Stimulated activated CD8-positive, alpha-beta memory T cell treated with anti-CD3 and anti-CD28 coated beads, Interleukin-15, amount 100 ng/mL, for 48 hours (primary cell): ENCODE data around the gene PRKAR1B.
"Not testable (repeated sequence)": the region's sequence is repeated elsewhere in the genome, so short reads cannot be mapped to it uniquely, and the experiment has no call there.

Experiments
- DNase-seq, 2 donors: peaks; one replicate each; pipeline ENCODE4 v3.0.0-alpha.2; 2020; ENCODE audit warnings: low read depth in 2 of 2

Gene PRKAR1B

DNA sequence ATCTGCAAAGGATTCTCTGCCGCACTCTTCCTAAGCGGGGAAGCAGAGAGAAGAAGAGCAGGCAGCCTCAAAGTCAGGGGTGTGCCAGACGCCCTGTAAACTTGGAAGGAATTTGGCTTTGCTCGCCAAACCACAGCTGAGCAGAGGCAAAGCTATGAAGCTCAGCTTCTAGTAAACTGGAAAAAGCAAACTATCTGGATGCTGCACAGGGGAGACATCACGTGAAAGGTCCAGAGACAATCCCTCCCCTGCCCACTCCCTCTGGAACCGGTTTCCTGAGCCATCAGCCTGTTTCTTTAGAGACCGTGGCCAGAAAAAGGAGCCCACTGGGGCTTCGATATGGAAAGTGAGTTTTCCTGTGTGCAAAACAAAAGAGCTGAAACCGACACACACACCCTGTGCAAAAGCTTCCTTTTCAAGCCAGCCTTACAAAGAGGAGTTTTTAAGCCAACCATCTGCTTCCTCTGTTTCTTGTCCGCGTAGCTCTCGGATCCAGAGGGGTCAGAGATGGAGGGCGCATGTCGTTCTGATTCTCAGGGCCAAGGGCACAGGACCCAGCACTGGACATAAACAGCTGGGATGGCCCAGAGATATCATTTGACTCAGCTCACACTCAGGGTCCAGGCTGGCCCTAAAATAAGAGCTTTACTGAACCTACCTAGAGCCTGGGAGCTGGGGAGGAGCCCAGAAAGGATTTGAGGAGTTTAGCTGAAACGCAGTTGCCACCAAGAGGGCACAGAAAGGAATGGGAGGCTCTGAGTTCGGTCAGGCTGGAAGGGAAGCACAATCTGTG lies 58.7 kb downstream of the PRKAR1B start:
- DNase-seq, result no peak

GRCh38 chr7:666454-667292 lies 60.4 kb downstream of the PRKAR1B start:
- no peak for DNase-seq

GRCh38 chr7:665736-666453 lies 61.2 kb downstream of the PRKAR1B start:
- no peak for DNase-seq

DNA sequence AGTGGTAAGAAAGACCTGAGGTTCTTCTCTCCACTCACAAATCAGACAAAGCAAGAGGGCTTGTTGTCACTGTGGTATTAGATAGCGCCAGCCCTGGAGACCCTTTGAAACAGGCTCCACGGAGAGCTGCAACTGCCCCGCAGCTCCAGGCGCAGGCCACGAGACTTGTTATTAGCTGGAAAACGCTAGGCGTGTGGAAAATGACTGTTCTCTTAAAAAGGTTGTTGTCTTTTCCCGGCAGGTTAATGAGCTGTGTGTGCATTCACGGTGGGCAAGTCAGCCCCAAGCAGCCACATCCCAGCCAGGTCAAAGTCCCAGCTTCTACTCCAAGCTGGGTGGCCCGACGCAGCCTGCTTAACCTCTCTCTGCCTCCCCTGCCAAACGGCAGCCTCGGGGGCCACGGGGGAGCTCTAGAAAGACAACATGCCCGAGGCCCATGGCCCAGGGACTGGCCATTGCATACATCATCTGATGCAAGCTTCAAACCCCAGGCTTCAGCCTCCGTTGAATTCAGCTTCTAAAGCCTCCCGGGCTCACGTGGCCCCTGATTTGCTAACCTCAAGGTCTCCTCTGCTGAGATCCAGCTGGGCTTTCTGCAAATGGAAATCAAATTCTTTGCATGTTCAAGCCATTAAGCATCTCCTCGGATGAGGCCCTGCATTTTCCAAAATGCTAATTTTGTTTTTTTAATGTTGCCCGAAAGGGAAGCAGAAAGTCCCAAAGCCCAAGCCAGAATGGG lies 61.9 kb downstream of the PRKAR1B start:
- DNase-seq, result no peak

GRCh38 chr7:664402-664775 lies 62.7 kb downstream of the PRKAR1B start:
- no peak for DNase-seq

- DNase-seq, result no peak
Observed at GRCh38 chr7:662576-662975, 64.5 kb downstream of the PRKAR1B start.

GRCh38 chr7:659996-660395 lies 67.1 kb downstream of the PRKAR1B start:
- no peak for DNase-seq

DNA sequence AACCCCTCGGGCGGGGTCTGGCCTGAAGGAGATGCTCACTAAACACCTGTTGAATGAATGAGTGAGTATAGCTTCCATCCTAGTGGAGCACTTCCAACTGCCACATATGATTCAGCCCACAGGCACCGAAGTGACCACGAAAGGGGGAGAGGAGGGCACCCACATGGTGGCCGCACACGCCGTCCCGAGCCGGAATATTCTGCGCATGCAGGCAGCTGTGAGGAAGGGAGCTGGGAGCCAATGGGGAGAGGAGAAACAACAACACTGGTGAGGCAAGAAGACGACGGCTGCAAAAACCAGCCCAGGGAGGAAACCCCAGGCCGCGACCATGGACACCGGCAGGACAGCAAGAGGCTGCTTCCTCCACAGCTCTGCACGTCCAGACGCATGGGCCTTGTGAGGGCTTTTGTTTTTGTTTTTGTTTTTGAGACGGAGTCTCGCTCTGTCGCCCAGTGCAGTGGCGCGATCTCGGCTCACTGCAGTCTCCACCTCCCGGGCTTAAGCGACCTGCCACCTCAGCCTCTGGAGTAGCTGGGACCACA lies 67.7 kb downstream of the PRKAR1B start:
- no peak for DNase-seq

DNA sequence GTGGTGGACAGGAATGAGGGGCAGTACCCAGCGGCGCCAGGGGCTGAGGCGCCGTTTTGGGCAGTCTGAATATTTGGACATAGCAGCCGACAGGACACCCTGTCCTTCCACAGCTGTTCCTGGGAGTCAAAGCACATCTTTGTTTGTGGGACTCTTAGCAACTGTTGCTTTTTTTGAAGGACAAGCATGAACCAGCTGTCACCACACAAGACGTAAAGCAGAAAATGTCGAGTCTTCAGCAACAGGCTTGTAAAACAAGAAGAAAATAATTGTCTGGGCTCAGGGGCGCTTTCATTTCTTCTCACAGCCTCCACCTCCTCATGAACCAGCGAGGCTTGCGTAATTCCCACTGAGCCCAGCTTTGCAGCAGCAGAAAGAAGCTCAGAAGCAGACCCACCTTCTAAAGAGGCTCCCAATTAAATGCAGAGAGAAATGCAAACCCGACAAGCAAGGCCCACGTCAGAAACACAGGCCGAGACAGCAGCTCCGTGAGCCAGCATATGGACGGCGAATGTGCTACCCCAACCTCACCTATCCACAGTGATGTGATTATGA lies 69.4 kb downstream of the PRKAR1B start:
- DNase-seq, result no peak

DNA sequence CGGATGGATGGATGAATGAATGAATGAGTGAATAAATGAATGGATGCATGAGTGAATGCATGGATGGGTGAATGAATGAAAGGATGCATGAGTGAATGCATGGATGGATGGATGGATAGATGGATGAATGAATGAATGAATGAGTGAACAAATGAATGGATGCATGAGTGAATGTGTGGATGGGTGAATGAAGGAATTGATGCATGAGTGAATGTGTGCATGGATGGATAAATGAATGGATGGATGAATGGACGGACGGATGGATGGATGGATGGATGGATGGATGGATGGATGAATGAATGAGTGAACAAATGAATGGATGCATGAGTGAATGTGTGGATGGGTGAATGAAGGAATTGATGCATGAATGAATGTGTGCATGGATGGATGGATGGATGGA lies 70.1 kb downstream of the PRKAR1B start:
- not testable (repeated sequence) for DNase-seq

GRCh38 chr7:655758-656157 lies 71.3 kb downstream of the PRKAR1B start:
- no peak for DNase-seq

GRCh38 chr7:653829-654764 lies 73.0 kb downstream of the PRKAR1B start:
- DNase-seq, result no peak

DNA sequence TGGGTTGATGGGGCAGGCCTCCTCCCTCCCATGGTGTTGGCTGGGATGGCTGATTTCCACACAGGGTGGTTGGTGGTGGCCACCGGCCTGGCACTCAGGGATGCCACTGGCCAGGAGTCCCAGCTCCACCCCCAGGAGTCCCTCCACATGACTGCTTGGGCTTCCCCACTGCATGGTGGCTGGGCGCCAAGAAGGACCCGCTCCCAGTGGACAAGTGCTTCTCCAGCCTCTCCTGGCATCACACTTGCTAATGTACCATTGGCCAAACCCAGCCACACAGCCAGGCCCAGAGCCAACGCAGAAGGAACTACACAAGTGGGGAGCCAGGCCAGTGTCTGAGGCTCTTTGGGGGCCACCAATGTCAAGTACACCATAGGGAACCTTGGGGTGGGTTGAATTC lies 74.2 kb downstream of the PRKAR1B start:
- no peak for DNase-seq

DNA sequence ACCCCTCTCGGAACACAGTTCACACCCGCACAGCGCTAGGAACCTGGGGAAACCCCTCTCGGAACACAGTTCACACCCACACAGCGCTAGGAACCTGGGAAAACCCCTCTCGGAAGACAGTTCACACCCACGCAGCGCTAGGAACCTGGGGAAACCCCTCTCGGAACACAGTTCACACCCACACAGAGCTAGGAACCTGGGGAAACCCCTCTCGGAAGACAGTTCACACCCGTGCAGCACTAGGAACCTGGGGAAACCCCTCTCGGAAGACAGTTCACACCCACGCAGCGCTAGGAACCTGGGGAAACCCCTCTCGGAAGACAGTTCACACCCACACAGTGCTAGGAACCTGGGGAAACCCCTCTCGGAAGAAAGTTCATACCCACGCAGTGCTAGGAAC lies 74.9 kb downstream of the PRKAR1B start:
- not testable (repeated sequence) for DNase-seq

DNA sequence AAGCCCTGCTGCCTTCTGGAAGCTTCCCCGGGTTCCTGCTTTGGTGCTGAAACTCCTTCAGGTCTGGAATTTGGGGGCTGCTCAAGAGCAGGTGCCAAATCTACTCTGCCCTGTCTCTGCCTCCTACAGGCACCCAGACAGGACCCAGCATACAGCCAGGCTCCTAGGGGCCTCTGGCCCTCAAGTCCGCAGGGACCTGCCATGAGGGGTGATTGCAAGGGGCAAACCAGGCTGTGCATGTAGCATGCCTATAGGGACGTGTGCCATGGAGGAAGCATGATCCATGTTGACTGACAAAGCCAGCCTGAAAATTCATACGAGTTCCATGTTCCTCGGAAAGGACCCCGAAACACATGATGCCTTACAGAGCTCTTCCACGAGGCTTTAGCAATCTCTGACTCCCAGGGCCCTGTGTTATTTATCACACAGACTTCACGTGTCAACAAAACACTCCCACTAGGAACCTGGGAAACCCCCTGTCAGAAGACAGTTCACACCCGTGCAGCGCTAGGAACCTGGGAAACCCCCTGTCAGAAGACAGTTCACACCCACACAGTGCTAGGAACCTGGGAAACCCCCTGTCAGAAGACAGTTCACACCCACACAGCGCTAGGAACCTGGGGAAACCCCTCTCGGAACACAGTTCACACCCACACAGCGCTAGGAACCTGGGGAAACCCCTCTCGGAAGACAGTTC lies 75.9 kb downstream of the PRKAR1B start:
- DNase-seq, result no peak

- DNase-seq, result no peak
Observed at GRCh38 chr7:650339-651031, 76.6 kb downstream of the PRKAR1B start.

GRCh38 chr7:646951-647350 lies 80.1 kb downstream of the PRKAR1B start:
- no peak for DNase-seq

DNA sequence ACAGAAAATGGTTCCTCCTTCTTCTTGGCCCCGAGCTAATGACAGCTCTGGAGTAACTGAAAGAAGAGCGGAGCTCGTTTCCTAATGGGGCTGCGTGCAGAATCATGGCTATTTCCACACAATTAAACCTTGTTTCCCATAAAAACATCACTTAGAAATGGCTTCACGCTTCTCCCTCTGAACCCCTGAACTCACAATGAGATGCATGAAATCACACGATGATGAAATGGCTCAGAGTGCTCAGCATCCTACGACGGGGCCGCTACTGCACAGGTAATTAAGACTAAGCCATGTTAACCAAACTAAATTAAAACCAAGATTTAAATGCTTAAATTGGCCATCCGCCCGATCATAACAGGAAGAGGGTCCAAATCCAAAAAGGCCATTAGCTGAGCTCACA lies 80.6 kb downstream of the PRKAR1B start:
- DNase-seq, result no peak

GRCh38 chr7:645606-646005 lies 81.5 kb downstream of the PRKAR1B start:
- no peak for DNase-seq
